GM21423 (cell line): ENCODE measurements around the gene ITGA1.
"Not testable (repeated sequence)": the region's sequence is repeated elsewhere in the genome, so short reads cannot be mapped to it uniquely, and the experiment has no call there.

Experiments
- ATAC-seq: cut with Tn5 transposase; IDR thresholded peaks from one replicate; pipeline ENCODE4 v1.9.1; 2021; ENCODE audit warnings: mild to moderate bottlenecking, moderate library complexity; ENCODE audit not compliant: unreplicated experiment

The ITGA1 gene

DNA sequence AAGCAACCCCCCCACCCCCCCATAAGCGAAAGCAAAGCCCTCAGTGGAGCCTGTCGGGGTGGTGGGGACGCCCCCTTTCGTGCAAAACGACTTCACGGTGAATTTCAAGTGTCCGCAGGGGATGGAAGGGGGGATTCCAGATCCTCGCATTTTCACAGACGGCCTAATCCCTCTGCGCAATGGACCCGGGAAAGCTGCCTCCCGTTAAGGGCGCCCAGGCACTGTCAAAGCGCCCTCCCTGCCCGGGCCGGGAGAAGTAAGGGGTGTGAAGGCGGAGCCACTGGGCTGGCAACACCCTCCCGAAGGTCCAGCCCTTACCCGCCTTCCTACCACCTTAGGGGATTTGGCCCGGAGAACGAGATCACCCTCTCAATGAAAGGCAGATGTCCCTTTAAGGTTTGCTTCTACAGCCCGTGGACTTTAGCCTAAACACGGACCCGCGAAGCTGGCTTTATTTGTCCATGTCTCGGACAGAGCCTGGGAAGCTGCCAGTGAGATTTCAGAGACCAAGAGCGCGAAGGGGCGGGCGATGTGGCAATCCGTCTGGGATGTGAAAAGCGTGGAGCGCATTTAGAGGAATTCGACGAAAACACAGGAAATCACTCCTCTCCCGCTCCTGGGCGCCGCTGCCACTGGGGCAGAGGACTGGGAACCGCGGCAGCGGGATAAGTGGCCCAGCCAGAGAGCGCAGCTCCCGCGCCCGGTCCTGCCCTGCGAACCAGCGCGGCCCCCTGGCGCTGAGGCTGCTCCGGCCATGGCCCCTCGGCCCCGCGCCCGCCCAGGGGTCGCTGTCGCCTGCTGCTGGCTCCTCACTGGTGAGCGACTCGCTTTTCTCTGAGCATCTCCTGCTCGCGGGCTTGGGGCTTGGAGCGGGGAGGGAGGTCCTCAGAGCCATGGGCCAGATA lies at the start of gene ITGA1, which contains the start of gene PELO:
TSS of gene ITGA1 (plus strand) at position 317 of the 905 bp plus-strand sequence. CDS start at position 755, 438 bp downstream.
TSS of gene PELO (plus strand) at position 317 of the 905 bp plus-strand sequence. CDS start 12,479 bp downstream, outside the sequence.
- ATAC-seq, result peak; percentile 78

DNA sequence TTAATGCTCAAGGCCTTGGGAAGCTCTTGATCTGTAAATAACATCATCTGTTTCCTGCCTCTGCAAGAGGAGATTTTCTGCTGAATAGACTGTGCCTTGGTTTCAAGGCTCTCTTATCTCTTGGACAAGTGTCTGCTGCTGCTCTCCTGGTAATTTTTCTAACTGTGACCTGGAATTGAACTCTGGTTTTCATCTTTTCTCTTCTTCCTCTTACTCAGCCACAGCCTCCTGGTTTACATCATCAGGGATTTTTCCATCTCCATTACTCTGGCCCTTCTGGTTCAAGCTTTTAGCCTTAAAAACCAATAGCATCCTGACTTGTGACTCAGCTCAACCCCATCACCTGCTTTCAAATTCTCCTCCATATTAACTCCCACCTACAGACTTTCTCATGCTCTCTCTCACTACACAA lies 49.6 kb upstream of the ITGA1 start:
- ATAC-seq, result peak; percentile 64

- ATAC-seq, result no peak
These were observed 47.7 kb upstream of the ITGA1 start for GRCh38 chr5:52740007-52740406.

- ATAC-seq, result no peak
These were observed 44.7 kb upstream of the ITGA1 start for GRCh38 chr5:52743012-52743411.

DNA sequence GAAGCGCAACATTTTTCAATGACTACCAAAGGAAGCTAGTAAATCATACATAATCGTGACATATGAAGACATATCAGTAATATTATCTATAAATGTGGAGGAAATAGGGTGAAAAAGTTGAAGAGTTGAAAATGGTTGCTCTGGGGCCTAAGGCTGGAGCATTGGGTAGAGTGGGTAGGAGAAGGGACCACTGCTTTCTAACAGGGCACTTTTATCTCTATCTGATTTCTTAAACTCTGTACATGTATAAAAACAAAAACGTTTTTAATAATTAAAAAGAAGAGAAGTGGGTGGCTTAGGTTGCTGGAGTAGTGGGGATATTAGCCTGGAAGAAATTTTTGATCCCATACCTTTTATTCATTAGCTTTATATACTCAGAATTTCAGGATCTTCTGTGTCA lies 44.2 kb upstream of the ITGA1 start:
- no peak for ATAC-seq

GRCh38 chr5:52743970-52744369 lies 43.7 kb upstream of the ITGA1 start:
- ATAC-seq, result peak; percentile 85

- not testable (repeated sequence) for ATAC-seq
These were observed 42.8 kb upstream of the ITGA1 start for GRCh38 chr5:52744867-52745458.

DNA sequence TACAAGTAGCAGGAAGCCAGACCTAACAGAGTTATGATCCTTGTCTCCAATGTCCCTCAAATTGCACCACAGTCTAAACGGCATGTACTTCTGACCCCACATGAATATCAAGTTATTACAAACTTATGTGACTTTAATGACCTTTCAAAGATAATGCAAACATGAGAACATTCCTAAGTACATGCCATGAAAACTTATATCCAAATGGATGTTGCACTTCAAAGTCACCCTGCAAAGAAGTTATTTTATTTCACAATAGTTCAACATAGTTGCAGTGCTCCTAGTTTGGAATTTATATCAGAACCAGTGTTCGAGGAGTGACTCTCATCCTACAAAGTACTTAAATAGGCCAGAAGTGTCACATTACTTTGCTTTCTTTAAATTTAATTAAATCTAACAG lies 41.2 kb upstream of the ITGA1 start:
- no peak for ATAC-seq

GRCh38 chr5:52748590-52748989 lies 39.1 kb upstream of the ITGA1 start:
- ATAC-seq, result no peak

DNA sequence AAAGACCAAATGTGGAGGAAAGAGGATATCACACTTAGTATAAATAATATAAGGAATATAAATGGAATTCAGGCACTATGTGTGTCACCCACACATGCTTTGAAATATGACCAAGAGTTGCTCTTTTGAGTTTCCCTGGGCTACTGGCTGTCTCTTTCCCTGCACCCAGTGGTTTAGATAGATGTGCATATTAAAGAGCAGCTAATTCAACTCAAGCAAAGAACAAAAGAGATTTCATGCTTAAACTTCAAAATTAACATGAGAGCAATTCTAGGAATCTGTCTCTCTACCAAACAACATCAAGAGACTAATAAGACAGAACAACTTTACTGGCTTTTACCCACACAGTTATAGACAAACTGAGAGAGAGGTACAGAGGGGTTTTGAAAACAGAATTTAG lies 38.0 kb upstream of the ITGA1 start:
- no peak for ATAC-seq

- no peak for ATAC-seq
These were observed 36.6 kb upstream of the ITGA1 start for GRCh38 chr5:52751137-52751536.

DNA sequence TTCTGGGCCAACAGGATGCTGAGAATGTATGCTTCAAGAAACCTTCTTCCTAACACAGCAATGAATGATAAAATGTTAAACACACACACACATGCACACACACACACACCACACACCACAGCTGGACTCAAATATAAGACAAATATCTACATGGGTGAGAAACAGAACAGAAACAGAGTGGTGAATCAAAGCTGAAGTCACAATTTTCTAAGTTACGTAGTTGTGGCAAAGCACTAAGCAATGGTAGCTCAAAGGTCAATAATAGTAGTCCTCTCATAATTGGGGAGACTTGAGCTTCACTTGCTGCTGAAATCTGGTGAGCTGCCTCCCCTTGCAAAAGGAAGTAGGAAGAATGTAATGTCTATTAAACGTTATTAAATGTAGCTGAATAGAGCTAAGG lies 33.7 kb upstream of the ITGA1 start:
- no peak for ATAC-seq

DNA sequence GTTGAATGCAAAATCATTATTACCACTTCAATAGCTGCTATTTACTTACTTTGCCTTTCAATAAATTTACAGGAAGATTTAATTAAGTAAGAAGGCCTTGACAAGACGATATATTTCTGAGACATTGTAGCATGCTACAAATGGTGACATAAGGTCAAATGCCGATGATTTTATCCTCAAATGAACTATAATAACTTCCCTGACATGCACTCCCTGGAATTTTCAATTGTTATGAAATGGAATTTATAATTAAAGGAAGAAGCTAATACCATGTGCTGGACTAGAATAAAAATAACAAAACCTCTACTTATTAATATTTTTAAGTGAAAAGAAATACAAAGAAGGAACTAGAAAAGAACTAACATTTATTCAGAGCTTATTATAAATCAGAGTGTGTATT lies 30.2 kb upstream of the ITGA1 start:
- no peak for ATAC-seq

GRCh38 chr5:52758014-52758413 lies 29.7 kb upstream of the ITGA1 start:
- no peak for ATAC-seq

DNA sequence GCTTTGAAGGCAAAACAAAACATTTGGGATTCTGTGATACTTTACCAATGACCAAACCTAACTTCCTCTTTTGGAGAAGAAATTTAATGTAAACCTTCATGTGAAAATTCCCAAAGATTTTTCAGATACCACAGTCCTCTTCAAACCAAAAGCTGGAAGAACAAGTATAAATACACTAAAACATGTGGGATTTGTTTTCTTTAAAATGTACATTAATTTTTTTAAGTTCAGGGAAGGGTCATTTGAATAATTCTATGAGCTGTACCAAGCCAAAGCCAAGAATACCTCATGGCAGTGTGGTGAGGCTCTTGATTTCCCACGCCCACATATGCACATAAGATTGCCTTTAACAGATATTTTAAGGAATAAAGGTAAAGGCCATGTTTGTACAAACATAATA lies 28.4 kb upstream of the ITGA1 start:
- no peak for ATAC-seq

GRCh38 chr5:52760695-52761366 lies 26.9 kb upstream of the ITGA1 start:
- peak; percentile 62 for ATAC-seq

DNA sequence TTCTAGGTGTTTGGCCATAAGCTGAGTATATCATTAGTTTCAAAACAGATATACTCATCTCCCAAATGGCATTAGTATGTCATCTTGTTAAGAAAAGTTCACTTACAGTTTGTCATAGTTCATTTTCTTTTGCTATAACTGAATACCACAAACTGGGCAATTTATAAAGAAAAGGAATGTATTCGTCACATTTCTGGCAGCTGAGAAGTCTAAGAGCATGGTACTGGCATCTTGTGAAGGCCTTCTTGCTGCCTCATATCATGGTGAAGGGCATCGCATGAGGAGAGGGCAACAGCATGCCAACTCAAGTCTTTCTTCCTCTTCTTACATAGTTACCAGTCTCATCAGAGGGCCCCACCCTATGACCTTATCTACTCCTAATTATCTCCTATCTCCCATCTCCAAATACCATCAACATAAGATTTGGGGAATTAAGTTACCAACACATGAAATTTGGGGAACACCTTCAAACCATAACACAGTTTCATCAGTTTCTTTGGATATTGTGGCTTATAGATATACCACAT lies 20.4 kb upstream of the ITGA1 start:
- ATAC-seq, result no peak

- no peak for ATAC-seq
These were observed 19.8 kb upstream of the ITGA1 start for GRCh38 chr5:52767766-52768480.

GRCh38 chr5:52769061-52769460 lies 18.7 kb upstream of the ITGA1 start:
- no peak for ATAC-seq

- ATAC-seq, result no peak
These were observed 17.3 kb upstream of the ITGA1 start for GRCh38 chr5:52770287-52770939.
